Colon (tissue), 2 donors: ENCODE data around the gene MSH5.
"Not testable (repeated sequence)": the region's sequence is repeated elsewhere in the genome, so short reads cannot be mapped to it uniquely, and the experiment has no call there.

Experiments
- FAIRE-seq: peaks from 2 replicates; lab custom pipeline; 2012; peaks lifted over from hg19 to GRCh38; lab: Jason Lieb, UNC
- donor health status: control.
- donor health status: control.

MSH5 gene

DNA sequence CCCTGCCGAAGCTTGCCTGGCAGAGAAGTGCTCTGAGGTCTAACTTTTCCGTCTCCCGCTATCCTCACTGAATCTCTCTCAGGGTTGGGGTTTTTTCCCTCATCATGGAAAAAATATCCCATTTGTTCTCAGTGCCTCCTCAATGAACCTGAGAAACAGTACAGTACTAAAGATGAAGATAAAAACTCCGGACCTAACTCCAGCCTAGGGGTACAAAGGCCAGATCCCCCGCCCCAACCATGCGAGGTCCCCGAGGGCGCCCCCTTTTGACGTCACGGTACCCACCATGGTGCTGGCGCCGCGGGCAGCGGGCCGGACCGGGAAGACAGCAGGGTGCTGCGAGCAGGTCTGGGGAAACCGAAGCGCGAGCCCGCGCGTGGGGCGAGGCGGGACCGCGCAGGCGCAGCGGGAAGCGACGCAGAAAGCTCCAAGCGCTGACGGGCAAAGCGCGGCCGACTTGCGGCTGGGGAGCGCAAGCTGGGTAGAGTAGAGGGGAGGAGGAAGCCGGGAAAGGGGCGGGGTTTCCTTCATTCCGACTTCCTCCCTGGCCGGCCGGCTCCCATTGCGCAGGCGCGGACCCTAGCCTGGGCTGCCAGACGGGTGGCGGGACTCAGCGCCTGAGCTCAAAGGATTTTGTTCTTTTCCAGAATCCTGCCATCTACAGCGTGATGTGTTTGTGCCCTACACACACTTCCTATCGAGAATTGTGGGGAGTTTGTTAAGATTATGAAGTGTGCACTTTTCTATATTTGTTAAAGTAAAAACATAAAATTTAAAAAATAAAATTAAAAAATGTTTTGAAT is 66.9 kb downstream of the MSH5 start, which contains the start of gene LSM2:
Gene LSM2 (minus strand): TSS at position 497 of the 803 bp plus-strand sequence. CDS start 209 bp downstream, at position 288.
- FAIRE-seq: no peak

DNA sequence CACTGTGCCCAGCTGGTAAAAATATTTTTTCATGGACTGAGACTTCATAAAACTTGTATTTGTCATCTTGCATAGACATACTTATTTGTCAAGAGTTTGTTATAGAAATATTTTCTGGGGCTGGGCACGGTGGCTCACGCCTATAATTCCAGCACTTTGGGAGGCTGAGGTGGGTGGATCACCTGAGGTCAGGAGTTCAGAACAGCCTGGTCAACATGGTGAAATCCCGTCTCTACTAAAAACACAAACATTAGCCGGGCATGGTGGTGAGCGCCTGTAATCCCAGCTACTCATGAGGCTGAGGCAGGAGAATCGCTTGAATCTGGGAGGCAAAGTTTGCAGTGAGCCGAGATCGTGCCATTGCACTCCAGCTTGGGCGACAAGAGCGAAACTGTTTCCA is 68.8 kb downstream of the MSH5 start:
- FAIRE-seq: not testable (repeated sequence)

DNA sequence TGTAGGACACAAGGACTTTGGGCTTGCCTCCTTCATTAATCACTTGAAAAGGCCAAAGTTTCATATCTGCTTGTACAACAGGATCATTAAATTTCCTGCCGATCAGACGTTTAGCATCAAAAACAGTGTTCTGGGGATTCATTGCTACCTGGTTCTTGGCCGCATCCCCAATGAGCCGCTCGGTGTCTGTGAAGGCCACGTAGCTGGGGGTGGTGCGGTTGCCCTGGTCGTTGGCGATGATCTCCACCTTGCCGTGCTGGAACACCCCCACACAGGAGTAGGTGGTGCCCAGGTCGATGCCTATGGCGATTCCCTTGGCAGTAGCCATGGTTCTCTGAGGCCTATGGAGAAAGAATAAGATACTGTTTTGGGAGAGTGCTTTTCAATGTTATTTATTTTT is 71.8 kb downstream of the MSH5 start:
- no peak for FAIRE-seq
